ENCODE measurements around the gene KRT24. TPM values are rescaled to one million over a fixed set of nuclear protein-coding genes. Genes with fewer than 3 reads are reported as not detected.
"Not testable (repeated sequence)": the region's sequence is repeated elsewhere in the genome, so short reads cannot be mapped to it uniquely, and the experiment has no call there.

Gene KRT24
- not detected in 2 replicates for total RNA-seq (2021)
- not detected for Bru-seq, nascent RNA
- BruChase-seq, experiment 1, labeled RNA remaining after a 2-hour chase, result not detected
- BruChase-seq, experiment 2, labeled RNA remaining after a 6-hour chase, result percentile 7 among the genes with signal in this experiment
- long read RNA-seq, result 0 reads

DNA sequence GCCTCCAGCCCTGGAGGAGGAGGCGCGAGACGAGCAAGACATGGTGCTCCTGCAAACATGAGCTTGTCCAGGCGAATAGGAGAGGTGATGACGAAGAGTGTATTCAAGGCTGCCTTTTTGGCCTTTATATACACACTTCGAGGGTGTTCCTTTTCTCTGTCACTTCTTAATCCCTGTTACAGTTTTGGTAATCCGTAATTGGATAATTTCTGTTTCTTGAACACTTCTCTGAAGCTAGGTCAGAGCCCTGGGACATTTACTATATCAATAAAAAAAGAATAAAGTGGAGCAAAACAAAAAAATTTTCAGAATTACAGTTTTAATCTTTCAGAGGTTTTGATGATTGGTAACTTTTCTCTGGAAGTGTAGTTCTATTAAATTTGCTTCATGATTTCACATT is at the start of gene KRT24:
Gene KRT24 (minus strand): TSS at position 101 of the 400 bp plus-strand sequence. CDS start 59 bp downstream, at position 42.
- H3K4me1 ChIP-seq (ENCODE audit: insufficient read depth, low read length, poor library complexity, severe bottlenecking), result no peaks in the 10 kb centered on the region
- no peak within 1 kb of the TSS for H3K27ac ChIP-seq (ENCODE audit: low read depth, low read length, poor library complexity, severe bottlenecking)
- no peak for TF ChIP-seq EZH2 (IDR thresholded peaks at IDR 0.05; ENCODE audit: borderline replicate concordance, low read depth, low read length, poor library complexity, severe bottlenecking)
- TF ChIP-seq, protein P1, sequence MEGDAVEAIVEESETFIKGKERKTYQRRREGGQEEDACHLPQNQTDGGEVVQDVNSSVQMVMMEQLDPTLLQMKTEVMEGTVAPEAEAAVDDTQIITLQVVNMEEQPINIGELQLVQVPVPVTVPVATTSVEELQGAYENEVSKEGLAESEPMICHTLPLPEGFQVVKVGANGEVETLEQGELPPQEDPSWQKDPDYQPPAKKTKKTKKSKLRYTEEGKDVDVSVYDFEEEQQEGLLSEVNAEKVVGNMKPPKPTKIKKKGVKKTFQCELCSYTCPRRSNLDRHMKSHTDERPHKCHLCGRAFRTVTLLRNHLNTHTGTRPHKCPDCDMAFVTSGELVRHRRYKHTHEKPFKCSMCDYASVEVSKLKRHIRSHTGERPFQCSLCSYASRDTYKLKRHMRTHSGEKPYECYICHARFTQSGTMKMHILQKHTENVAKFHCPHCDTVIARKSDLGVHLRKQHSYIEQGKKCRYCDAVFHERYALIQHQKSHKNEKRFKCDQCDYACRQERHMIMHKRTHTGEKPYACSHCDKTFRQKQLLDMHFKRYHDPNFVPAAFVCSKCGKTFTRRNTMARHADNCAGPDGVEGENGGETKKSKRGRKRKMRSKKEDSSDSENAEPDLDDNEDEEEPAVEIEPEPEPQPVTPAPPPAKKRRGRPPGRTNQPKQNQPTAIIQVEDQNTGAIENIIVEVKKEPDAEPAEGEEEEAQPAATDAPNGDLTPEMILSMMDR (conservative IDR thresholded peaks at IDR 0.05; ENCODE audit: low read depth, low read length), result no peak
- H3K36me3 ChIP-seq (ENCODE audit: insufficient read depth, low read length, poor library complexity, severe bottlenecking), result no peaks in the 10 kb centered on the region
- POLR2A ChIA-PET (ENCODE audit: low non-redundant PET), result no interaction called here
- no peaks in the 10 kb centered on the region for H3K9me3 ChIP-seq (ENCODE audit: low read depth, low read length, poor library complexity, severe bottlenecking)
- CTCF ChIA-PET, result no interaction called here
- intact Hi-C loops (cut with micrococcal nuclease; ENCODE audit: unreplicated experiment), result no loop called here
- no TSS peak for BruUV-seq (replicated peaks)
- H3K27me3 ChIP-seq (replicated peaks; ENCODE audit: insufficient read depth, low read depth, low read length, poor library complexity), result no peaks in the 10 kb centered on the region
- no peak for DNase-seq (ENCODE audit: low spot score)
- no peak within 1 kb of the TSS for H3K4me3 ChIP-seq (ENCODE audit: low read depth, low read length, poor library complexity, severe bottlenecking)

DNA sequence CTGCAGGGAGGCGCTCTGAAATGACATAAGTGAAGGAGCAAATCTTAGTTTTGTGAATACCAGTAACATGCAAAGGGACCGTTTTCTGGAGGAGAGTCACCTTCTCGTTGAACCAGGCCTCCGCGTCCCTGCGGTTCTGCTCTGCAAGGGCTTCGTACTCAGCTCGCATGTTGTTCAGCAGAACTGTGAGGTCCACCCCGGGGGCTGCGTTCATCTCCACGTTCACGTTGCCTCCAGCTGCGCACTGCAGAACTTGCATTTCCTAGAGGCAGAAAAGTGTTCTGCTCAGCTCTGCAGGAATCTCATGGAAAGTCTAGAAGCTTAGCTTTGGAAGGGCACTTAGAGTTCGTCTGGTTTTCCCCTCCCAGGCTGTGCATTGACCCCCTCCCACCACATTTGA is 47.5 kb upstream of the KRT24 start:
- DNase-seq (ENCODE audit: low spot score), result no peak
- Histone ChIP-seq H3K4me3 (ENCODE audit: low read depth, low read length, poor library complexity, severe bottlenecking) (no peak overlapping the region), H3K27me3 (replicated peaks; ENCODE audit: insufficient read depth, low read depth, low read length, poor library complexity) (no peaks in the 10 kb centered on the region), H3K9me3 (ENCODE audit: low read depth, low read length, poor library complexity, severe bottlenecking) (no peaks in the 10 kb centered on the region), H3K4me1 (ENCODE audit: insufficient read depth, low read length, poor library complexity, severe bottlenecking) (peaks cover 13% of the 10 kb centered on the region), H3K27ac (ENCODE audit: low read depth, low read length, poor library complexity, severe bottlenecking) (peak overlapping the region; percentile 16), H3K36me3 (ENCODE audit: insufficient read depth, low read length, poor library complexity, severe bottlenecking) (no peaks in the 10 kb centered on the region)
- no TSS peak for BruUV-seq (replicated peaks)
- POLR2A ChIA-PET (ENCODE audit: low non-redundant PET), result no interaction called here
- CTCF ChIA-PET, result no interaction called here
- intact Hi-C loops (cut with micrococcal nuclease; ENCODE audit: unreplicated experiment), result no loop called here
- TF ChIP-seq, protein P1 (conservative IDR thresholded peaks at IDR 0.05; ENCODE audit: low read depth, low read length), result no peak
- TF ChIP-seq EZH2 (IDR thresholded peaks at IDR 0.05; ENCODE audit: borderline replicate concordance, low read depth, low read length, poor library complexity, severe bottlenecking), result no peak

DNA sequence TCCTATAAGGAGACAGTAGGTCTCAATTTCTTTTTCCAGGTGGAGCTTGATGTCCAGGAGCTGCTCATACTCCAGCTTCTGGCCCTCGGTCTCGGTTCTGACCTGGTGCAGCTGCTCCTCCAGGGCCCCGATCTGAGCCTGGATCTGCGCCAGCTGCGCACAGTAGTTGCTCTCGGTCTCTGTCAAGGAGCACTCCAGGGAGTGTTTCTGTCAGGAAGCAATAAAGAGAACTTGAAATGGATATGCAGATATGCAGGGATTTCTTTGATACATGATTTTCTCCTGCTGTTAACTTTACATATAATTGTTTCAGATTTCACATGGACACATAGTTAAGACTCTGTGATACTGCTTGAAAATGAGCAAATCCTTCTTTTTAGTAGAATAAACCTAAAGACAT is 46.8 kb upstream of the KRT24 start:
- Histone ChIP-seq H3K4me1 (ENCODE audit: insufficient read depth, low read length, poor library complexity, severe bottlenecking) (peaks cover 13% of the 10 kb centered on the region), H3K27ac (ENCODE audit: low read depth, low read length, poor library complexity, severe bottlenecking) (peak overlapping the region; percentile 16), H3K27me3 (replicated peaks; ENCODE audit: insufficient read depth, low read depth, low read length, poor library complexity) (no peaks in the 10 kb centered on the region), H3K4me3 (ENCODE audit: low read depth, low read length, poor library complexity, severe bottlenecking) (no peak overlapping the region), H3K36me3 (ENCODE audit: insufficient read depth, low read length, poor library complexity, severe bottlenecking) (no peaks in the 10 kb centered on the region), H3K9me3 (ENCODE audit: low read depth, low read length, poor library complexity, severe bottlenecking) (no peaks in the 10 kb centered on the region)
- no peak for TF ChIP-seq EZH2 (IDR thresholded peaks at IDR 0.05; ENCODE audit: borderline replicate concordance, low read depth, low read length, poor library complexity, severe bottlenecking)
- TF ChIP-seq, protein P1 (conservative IDR thresholded peaks at IDR 0.05; ENCODE audit: low read depth, low read length), result no peak
- no TSS peak for BruUV-seq (replicated peaks)
- DNase-seq (ENCODE audit: low spot score), result peak; percentile 63
- intact Hi-C loops (cut with micrococcal nuclease; ENCODE audit: unreplicated experiment), result no loop called here
- ChIA-PET POLR2A (ENCODE audit: low non-redundant PET) (no interaction called here), CTCF (interaction anchor here (0.6 kb wide), 1 partner anchor 713 kb away, joined by 3 read pairs; no protein-coding TSS in a partner anchor)

DNA sequence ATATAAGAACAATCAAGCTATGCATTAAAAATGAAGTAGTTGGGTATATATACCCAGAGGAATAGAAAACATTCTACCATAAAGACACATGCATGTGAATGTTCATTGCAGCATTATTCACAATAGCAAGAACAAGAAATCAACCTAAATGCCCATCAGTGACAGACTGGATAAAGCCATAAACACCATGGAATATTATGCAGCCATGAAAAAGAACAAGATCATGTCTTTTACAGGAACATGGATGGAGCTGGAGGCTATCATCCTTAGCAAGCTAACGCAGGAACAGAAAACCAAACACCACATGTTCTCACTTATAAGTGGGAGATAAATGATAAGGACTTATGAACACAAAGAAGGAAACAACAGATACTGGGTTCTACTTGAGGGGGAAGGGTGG is 45.1 kb upstream of the KRT24 start:
- H3K27ac ChIP-seq (ENCODE audit: low read depth, low read length, poor library complexity, severe bottlenecking); CTCF ChIA-PET; intact Hi-C loops (cut with micrococcal nuclease; ENCODE audit: unreplicated experiment); DNase-seq (ENCODE audit: low spot score); H3K9me3 ChIP-seq (ENCODE audit: low read depth, low read length, poor library complexity, severe bottlenecking); H3K4me3 ChIP-seq (ENCODE audit: low read depth, low read length, poor library complexity, severe bottlenecking); H3K36me3 ChIP-seq (ENCODE audit: insufficient read depth, low read length, poor library complexity, severe bottlenecking); POLR2A ChIA-PET (ENCODE audit: low non-redundant PET); BruUV-seq (replicated peaks); H3K27me3 ChIP-seq (replicated peaks; ENCODE audit: insufficient read depth, low read depth, low read length, poor library complexity): not testable (repeated sequence)
- H3K4me1 ChIP-seq (ENCODE audit: insufficient read depth, low read length, poor library complexity, severe bottlenecking), result peaks cover 13% of the 10 kb centered on the region

All from A673 (cell line).